NCI-H128 (cell line): Measurements from ENCODE around the gene TEX22.

Experiments
- DNase-seq: peaks from one replicate; lab custom pipeline; 2025; ENCODE audit not compliant: unreplicated experiment; lab: John Stamatoyannopoulos, UW

The TEX22 gene

GRCh38 chr14:105398726-105399465 lies 558 bp downstream of the TEX22 start:
- no peak for DNase-seq

- DNase-seq: no peak
Observed at GRCh38 chr14:105399466-105399775, 1.1 kb downstream of the TEX22 start.

GRCh38 chr14:105400016-105400415 lies 1.7 kb downstream of the TEX22 start:
- DNase-seq: no peak

- DNase-seq: no peak
Observed at GRCh38 chr14:105401699-105402098, 3.4 kb downstream of the TEX22 start.

GRCh38 chr14:105408592-105408991 lies 10.3 kb downstream of the TEX22 start:
- no peak for DNase-seq

- no peak for DNase-seq
Observed at GRCh38 chr14:105409364-105409763, 11.0 kb downstream of the TEX22 start.

- no peak for DNase-seq
Observed at GRCh38 chr14:105410642-105411016, 12.3 kb downstream of the TEX22 start.

- DNase-seq: no peak
Observed at GRCh38 chr14:105411017-105411941, 12.9 kb downstream of the TEX22 start.

- DNase-seq: no peak
Observed at GRCh38 chr14:105411985-105412770, 13.8 kb downstream of the TEX22 start.

GRCh38 chr14:105412771-105413543 lies 14.6 kb downstream of the TEX22 start:
- DNase-seq: no peak

- no peak for DNase-seq
Observed at GRCh38 chr14:105413544-105413886, 15.2 kb downstream of the TEX22 start.

GRCh38 chr14:105414456-105415371 lies 16.4 kb downstream of the TEX22 start:
- peak; percentile 58 for DNase-seq

GRCh38 chr14:105415481-105416428 lies 17.4 kb downstream of the TEX22 start:
- no peak for DNase-seq

- DNase-seq: no peak
Observed at GRCh38 chr14:105416671-105417070, 18.3 kb downstream of the TEX22 start.

GRCh38 chr14:105417690-105418121 lies 19.4 kb downstream of the TEX22 start:
- DNase-seq: no peak

GRCh38 chr14:105418269-105419194 lies 20.2 kb downstream of the TEX22 start:
- no peak for DNase-seq

- no peak for DNase-seq
Observed at GRCh38 chr14:105419195-105420091, 21.1 kb downstream of the TEX22 start, which contains the start of gene MTA1. Gene MTA1 (plus strand): TSS chr14:105419827. CDS start chr14:105420036, 209 bp downstream.
